GM18951 (cell line): Measurements from ENCODE around the gene PARP12.
A peak's percentile ranks its signal among the peaks of the same experiment; 100 is the strongest.
"Not testable (repeated sequence)": the region's sequence is repeated elsewhere in the genome, so short reads cannot be mapped to it uniquely, and the experiment has no call there.

Experiments
- POLR2A ChIP-seq: IDR thresholded peaks from 4 replicates; pipeline ENCODE4 v1.6.1; 2011; ENCODE audit warnings: mild to moderate bottlenecking; ENCODE audit not compliant: insufficient read length, insufficient read depth; ENCODE audit errors: extremely low read depth
- in situ Hi-C: fragments of 300-500 bp; cut with MboI; formaldehyde crosslinking; loops from one replicate; pipeline ENCODE4 v1.12.0; 2022; ENCODE audit warnings: low sequenced_read_pairs, mixed read lengths, inconsistent platforms; ENCODE audit not compliant: unreplicated experiment

The PARP12 gene, protein sequence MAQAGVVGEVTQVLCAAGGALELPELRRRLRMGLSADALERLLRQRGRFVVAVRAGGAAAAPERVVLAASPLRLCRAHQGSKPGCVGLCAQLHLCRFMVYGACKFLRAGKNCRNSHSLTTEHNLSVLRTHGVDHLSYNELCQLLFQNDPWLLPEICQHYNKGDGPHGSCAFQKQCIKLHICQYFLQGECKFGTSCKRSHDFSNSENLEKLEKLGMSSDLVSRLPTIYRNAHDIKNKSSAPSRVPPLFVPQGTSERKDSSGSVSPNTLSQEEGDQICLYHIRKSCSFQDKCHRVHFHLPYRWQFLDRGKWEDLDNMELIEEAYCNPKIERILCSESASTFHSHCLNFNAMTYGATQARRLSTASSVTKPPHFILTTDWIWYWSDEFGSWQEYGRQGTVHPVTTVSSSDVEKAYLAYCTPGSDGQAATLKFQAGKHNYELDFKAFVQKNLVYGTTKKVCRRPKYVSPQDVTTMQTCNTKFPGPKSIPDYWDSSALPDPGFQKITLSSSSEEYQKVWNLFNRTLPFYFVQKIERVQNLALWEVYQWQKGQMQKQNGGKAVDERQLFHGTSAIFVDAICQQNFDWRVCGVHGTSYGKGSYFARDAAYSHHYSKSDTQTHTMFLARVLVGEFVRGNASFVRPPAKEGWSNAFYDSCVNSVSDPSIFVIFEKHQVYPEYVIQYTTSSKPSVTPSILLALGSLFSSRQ

GRCh38 chr7:140062528-140063299, at the start of gene PARP12:
Gene PARP12 (minus strand): TSS chr7:140062951. CDS start chr7:140062847, 104 bp downstream.
- peak; percentile 81 for TF ChIP-seq POLR2A
- in situ Hi-C loops: no loop called here

DNA sequence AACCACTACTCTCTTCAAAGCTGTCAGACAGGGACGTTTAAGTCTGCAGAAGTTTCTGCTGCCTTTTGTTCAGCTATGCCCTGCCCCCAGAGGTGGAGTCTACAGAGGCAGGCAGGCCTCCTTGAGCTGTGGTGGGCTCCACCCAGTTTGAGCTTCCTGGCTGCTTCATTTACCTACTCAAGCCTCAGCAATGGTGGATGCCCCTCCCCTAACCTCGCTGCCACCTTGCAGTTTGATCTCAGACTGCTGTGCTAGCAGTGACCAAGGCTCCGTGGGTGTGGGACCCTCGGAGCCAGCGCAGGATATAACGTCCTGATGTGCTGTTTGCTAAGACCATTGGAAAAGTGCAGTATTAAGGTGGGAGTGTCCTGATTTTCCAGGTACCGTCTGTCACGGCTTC, 46.0 kb upstream of the PARP12 start:
- in situ Hi-C loops: not testable (repeated sequence)

GRCh38 chr7:140096459-140096858, 33.7 kb upstream of the PARP12 start:
- in situ Hi-C loops: no loop called here
- TF ChIP-seq POLR2A: no peak

DNA sequence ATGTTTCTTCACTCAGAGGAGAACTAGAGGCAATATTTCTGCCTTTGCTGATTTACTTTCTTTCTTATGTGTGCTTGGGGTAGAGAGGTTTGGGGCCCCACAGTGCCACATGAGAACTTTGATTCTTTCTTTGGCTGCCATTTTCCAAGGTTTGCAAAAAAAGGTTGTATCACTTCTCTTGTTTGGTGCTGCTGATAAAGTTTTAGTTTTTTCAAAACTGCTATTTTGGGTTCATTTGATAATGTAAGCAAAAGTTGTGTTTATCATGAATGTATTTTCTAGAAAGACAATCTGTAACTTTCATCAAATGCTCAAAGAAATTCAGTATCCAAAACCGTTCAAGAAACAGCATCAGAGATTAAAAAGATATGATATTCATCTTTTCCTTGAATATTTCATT, 30.6 kb upstream of the PARP12 start:
- in situ Hi-C loops: no loop called here
- TF ChIP-seq POLR2A: no peak

DNA sequence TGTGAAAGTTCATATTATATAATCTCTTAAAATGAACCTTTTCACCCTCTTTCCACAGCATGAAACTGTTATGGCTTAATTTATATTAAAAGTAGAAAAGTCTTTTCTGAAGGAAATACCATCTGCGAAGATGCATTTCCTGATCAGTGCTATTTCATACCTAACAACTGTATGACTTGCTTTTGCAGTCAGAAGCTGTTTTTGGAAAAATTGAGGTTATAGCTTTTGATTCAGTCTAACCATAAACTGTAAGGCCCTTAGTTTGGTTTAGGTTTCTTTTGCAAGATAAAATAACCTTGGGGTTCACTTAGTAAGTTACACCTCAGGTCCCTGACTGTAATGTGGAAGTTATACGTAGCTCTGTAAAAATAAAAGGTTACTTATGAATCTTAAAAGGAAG, 22.7 kb upstream of the PARP12 start:
- no peak for TF ChIP-seq POLR2A
- in situ Hi-C loops: no loop called here

DNA sequence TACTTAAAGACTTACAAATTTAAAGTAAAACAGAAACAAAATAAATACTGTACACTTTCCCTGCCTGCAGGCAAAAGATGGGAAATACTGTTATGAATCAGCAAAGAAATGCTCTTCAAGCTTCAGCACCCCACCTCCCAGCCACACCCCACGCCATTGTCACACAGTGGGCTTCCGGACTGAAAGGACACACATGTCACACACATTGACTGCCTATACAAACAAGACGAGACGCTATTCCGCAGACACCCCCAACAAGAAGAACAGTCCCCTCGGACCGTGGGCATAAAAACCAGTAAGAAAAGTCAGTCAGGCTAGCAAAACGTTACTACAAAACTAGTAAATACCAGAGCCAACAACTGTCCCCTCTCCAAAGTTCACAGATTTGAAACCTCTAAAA, 22.2 kb upstream of the PARP12 start:
- in situ Hi-C loops: no loop called here
- no peak for TF ChIP-seq POLR2A

- no peak for TF ChIP-seq POLR2A
- in situ Hi-C loops: no loop called here
These were observed 21.4 kb upstream of the PARP12 start for GRCh38 chr7:140084142-140084655.

- in situ Hi-C loops: no loop called here
- no peak for TF ChIP-seq POLR2A
These were observed 20.0 kb upstream of the PARP12 start for GRCh38 chr7:140082770-140083169.

DNA sequence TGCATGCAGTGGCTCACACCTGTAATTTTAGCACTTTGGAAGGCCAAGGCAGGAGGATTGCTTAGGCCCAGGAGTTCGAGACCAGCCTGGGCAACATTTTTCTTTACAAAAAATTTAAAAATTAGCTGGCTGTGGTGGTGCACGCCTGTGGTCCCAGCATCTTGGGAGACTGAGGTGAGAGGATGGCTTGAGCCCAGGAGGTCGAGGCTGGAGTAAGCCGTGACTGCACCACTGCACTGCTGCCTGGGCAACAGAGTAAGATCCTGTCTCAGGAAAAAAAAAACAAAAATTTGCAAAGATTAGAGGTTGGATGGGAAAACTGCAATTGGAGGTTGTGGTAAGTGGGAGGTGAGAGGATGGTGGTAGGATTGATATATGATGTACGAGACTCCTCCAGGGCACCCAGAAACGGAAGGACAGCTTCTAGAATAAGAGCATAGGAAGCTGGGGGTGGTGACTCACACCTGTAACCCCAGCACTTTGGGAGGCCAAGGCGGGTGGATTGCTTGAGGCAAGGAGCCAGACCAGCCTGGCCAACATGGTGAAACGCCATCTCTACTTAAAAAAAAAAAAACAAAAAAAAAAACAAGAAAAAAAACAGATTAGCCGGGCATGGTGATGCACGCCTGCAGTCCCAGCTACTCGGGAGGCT, 19.1 kb upstream of the PARP12 start:
- no peak for TF ChIP-seq POLR2A
- in situ Hi-C loops: no loop called here

- in situ Hi-C loops: no loop called here
- TF ChIP-seq POLR2A: no peak
These were observed 18.2 kb upstream of the PARP12 start for GRCh38 chr7:140080919-140081318.

- no peak for TF ChIP-seq POLR2A
- in situ Hi-C loops: no loop called here
These were observed 16.4 kb upstream of the PARP12 start for GRCh38 chr7:140079121-140079536.

DNA sequence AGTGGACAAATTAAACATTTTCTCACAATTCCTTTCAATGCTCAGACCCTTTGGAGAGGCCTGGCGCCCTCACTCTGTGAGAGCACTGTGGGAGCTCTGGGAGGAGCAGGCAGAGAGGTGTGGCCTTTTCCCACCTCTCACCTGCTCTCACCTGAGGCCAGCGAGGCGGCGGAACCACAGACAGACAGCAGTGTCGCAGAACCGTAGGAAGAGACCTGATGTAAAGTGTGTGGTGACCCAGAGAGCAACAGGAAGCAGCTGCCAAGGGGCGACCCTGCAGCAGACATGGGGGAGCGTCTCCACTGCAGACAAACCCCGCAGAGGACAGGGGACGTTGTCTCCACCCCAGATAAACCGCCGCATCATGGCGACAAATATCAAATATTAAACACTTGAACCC, 15.6 kb upstream of the PARP12 start:
- in situ Hi-C loops: no loop called here
- no peak for TF ChIP-seq POLR2A

DNA sequence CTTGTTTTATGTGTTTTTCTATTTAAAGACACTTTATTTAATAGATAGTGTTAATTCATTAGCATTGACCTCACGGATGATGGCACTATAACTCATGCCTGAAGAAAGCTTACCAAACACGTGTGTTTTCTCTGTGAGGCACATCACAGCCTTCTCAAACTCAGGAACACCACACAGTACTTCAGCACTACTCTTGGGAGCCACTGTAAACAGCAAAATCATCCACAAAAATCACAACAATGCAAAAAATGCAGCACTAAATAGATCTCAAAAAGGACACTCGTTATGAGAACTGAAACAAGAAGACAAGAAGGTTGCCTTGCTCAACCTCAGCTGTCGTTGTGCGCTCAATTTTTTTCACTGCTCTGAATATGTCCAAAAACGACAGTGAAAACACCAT, 12.0 kb upstream of the PARP12 start:
- TF ChIP-seq POLR2A: no peak
- in situ Hi-C loops: no loop called here
